ENCODE results near the gene ASPSCR1. TPM values are rescaled to one million over a fixed set of nuclear protein-coding genes. Genes with fewer than 3 reads are reported as not detected.

Gene ASPSCR1
- total RNA-seq, 1 experiment from 2014 or later = 60.4 TPM

DNA sequence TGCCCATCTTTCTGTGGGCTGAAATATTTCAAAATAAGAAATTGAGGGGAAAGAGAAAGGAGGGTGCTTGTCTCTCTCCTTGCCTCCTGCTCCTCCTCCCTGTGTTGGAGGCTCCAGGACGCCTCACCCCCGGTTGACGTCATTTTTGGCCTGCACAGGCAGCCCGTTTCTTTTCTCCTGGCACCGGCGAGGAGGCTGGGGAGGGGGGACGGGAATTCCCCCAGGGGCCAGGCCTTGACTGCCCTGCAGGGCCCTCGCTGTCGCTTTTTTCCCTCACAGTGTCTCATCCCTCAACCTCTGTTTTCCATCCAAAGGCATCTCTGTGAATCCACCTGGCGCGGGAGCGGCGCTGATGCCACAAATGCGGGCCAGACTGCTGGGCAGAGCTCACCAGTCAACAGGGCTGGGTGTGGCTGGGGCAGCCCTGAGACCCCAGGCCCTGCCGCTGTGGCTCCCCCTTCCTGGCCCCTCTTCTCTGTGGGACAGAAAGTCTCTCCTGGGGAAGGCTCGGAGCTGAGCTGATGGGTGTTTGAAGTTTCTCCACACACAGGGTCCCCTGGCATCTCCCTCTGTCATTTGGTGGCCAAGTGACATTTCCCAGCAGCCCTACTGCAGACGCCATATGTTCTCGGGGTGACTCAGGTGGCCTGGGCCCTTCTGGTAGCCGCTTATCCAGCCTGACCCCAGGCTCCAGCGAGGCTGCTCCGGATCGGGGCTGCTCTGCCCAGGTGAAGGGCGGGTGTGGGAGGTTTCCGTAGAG lies 29.2 kb downstream of the ASPSCR1 start:
- CTCF ChIA-PET = interaction anchor here (1.3 kb wide), 1 partner anchor 230 kb away, joined by 3 read pairs; no protein-coding TSS in a partner anchor
- H3K4me1 Mint-ChIP-seq = no peaks in the 10 kb centered on the region
- H3K27ac Mint-ChIP-seq = no peak overlapping the region
- H3K36me3 Mint-ChIP-seq = no peaks in the 10 kb centered on the region
- no peak for DNase-seq (ENCODE audit: low spot score)
- ATAC-seq = no peak
- POLR2A ChIA-PET = no interaction called here
- no peak for TF ChIP-seq ZNF263 (CRISPR knock-in tag; IDR thresholded peaks at IDR 0.05; ENCODE audit: low read depth)
- no peak for TF ChIP-seq NFATC4 (CRISPR knock-in tag; IDR thresholded peaks at IDR 0.05)
- no peak for TF ChIP-seq MXD4 (CRISPR knock-in tag; IDR thresholded peaks at IDR 0.05; ENCODE audit: borderline replicate concordance)
- no peak for TF ChIP-seq GRHL2 (CRISPR knock-in tag; IDR thresholded peaks at IDR 0.05; ENCODE audit: insufficient replicate concordance, severe bottlenecking)
- no peak for TF ChIP-seq USF2 (CRISPR knock-in tag; IDR thresholded peaks at IDR 0.05)
- TF ChIP-seq MLX (CRISPR knock-in tag; IDR thresholded peaks at IDR 0.05) = no peak
- no peak for TF ChIP-seq CREB1 (CRISPR knock-in tag; IDR thresholded peaks at IDR 0.05)
- TF ChIP-seq ESRRA (CRISPR knock-in tag; IDR thresholded peaks at IDR 0.05; ENCODE audit: borderline replicate concordance) = no peak
- no peak for TF ChIP-seq E2F1 (CRISPR knock-in tag; IDR thresholded peaks at IDR 0.05)
- TF ChIP-seq RORB (CRISPR knock-in tag; IDR thresholded peaks at IDR 0.05) = no peak
- no peak for TF ChIP-seq SMAD4 (CRISPR knock-in tag; IDR thresholded peaks at IDR 0.05)
- no peak for TF ChIP-seq ZNF671 (CRISPR knock-in tag; IDR thresholded peaks at IDR 0.05)
- TF ChIP-seq SMAD3 (CRISPR knock-in tag; IDR thresholded peaks at IDR 0.05; ENCODE audit: borderline replicate concordance) = no peak
- no peak overlapping the region for H3K4me3 Mint-ChIP-seq
- H3K27me3 Mint-ChIP-seq (ENCODE audit: low read depth) = no peaks in the 10 kb centered on the region
- H3K9me3 Mint-ChIP-seq = no peaks in the 10 kb centered on the region

GRCh38 chr17:82007228-82007494 lies 29.7 kb downstream of the ASPSCR1 start:
- Mint-ChIP-seq H3K4me1 (no peaks in the 10 kb centered on the region), H3K9me3 (no peaks in the 10 kb centered on the region), H3K27ac (no peak overlapping the region), H3K4me3 (no peak overlapping the region), H3K36me3 (no peaks in the 10 kb centered on the region), H3K27me3 (ENCODE audit: low read depth) (no peaks in the 10 kb centered on the region)
- POLR2A ChIA-PET = no interaction called here
- no peak for DNase-seq (ENCODE audit: low spot score)
- CTCF ChIA-PET = no interaction called here
- ATAC-seq = no peak
- no peak for TF ChIP-seq KAT7 (CRISPR knock-in tag; IDR thresholded peaks at IDR 0.05; ENCODE audit: borderline replicate concordance)
- no peak for TF ChIP-seq SMAD3 (CRISPR knock-in tag; IDR thresholded peaks at IDR 0.05; ENCODE audit: borderline replicate concordance)
- TF ChIP-seq NR1H2 (CRISPR knock-in tag; IDR thresholded peaks at IDR 0.05) = no peak
- no peak for TF ChIP-seq MYBL2 (CRISPR knock-in tag; IDR thresholded peaks at IDR 0.05)
- TF ChIP-seq, protein P1, sequence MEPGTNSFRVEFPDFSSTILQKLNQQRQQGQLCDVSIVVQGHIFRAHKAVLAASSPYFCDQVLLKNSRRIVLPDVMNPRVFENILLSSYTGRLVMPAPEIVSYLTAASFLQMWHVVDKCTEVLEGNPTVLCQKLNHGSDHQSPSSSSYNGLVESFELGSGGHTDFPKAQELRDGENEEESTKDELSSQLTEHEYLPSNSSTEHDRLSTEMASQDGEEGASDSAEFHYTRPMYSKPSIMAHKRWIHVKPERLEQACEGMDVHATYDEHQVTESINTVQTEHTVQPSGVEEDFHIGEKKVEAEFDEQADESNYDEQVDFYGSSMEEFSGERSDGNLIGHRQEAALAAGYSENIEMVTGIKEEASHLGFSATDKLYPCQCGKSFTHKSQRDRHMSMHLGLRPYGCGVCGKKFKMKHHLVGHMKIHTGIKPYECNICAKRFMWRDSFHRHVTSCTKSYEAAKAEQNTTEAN (CRISPR knock-in tag; IDR thresholded peaks at IDR 0.05) = no peak
- TF ChIP-seq NR3C1 (CRISPR knock-in tag; conservative IDR thresholded peaks at IDR 0.05; ENCODE audit: low read depth) = no peak
- TF ChIP-seq NFATC4 (CRISPR knock-in tag; IDR thresholded peaks at IDR 0.05) = no peak
- TF ChIP-seq, protein P2, sequence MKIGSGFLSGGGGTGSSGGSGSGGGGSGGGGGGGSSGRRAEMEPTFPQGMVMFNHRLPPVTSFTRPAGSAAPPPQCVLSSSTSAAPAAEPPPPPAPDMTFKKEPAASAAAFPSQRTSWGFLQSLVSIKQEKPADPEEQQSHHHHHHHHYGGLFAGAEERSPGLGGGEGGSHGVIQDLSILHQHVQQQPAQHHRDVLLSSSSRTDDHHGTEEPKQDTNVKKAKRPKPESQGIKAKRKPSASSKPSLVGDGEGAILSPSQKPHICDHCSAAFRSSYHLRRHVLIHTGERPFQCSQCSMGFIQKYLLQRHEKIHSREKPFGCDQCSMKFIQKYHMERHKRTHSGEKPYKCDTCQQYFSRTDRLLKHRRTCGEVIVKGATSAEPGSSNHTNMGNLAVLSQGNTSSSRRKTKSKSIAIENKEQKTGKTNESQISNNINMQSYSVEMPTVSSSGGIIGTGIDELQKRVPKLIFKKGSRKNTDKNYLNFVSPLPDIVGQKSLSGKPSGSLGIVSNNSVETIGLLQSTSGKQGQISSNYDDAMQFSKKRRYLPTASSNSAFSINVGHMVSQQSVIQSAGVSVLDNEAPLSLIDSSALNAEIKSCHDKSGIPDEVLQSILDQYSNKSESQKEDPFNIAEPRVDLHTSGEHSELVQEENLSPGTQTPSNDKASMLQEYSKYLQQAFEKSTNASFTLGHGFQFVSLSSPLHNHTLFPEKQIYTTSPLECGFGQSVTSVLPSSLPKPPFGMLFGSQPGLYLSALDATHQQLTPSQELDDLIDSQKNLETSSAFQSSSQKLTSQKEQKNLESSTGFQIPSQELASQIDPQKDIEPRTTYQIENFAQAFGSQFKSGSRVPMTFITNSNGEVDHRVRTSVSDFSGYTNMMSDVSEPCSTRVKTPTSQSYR (CRISPR knock-in tag; IDR thresholded peaks at IDR 0.05) = no peak
- TF ChIP-seq TP53 (CRISPR knock-in tag; IDR thresholded peaks at IDR 0.05) = no peak
- TF ChIP-seq, protein P3, sequence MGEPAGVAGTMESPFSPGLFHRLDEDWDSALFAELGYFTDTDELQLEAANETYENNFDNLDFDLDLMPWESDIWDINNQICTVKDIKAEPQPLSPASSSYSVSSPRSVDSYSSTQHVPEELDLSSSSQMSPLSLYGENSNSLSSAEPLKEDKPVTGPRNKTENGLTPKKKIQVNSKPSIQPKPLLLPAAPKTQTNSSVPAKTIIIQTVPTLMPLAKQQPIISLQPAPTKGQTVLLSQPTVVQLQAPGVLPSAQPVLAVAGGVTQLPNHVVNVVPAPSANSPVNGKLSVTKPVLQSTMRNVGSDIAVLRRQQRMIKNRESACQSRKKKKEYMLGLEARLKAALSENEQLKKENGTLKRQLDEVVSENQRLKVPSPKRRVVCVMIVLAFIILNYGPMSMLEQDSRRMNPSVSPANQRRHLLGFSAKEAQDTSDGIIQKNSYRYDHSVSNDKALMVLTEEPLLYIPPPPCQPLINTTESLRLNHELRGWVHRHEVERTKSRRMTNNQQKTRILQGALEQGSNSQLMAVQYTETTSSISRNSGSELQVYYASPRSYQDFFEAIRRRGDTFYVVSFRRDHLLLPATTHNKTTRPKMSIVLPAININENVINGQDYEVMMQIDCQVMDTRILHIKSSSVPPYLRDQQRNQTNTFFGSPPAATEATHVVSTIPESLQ (CRISPR knock-in tag; IDR thresholded peaks at IDR 0.05) = no peak
- no peak for TF ChIP-seq SP1 (CRISPR knock-in tag; conservative IDR thresholded peaks at IDR 0.05)
- TF ChIP-seq FOXK1 (CRISPR knock-in tag; IDR thresholded peaks at IDR 0.05) = no peak
- TF ChIP-seq ZNF512 (CRISPR knock-in tag; IDR thresholded peaks at IDR 0.05; ENCODE audit: borderline replicate concordance) = no peak
- no peak for TF ChIP-seq CREM (CRISPR knock-in tag; IDR thresholded peaks at IDR 0.05)
- TF ChIP-seq EMX1 (CRISPR knock-in tag; IDR thresholded peaks at IDR 0.05) = no peak
